ENCODE measurements around the gene CLIC6. TPM values are rescaled to one million over a fixed set of nuclear protein-coding genes. Genes with fewer than 3 reads are reported as not detected.

Gene CLIC6
- total and polyA plus RNA-seq, 2 of the 8 experiments (the other 6 are each of a cell fraction or from before 2014, with no cell fraction given): 0.42 to 1.3 TPM

GRCh38 chr21:34715518-34715917, 46.7 kb downstream of the CLIC6 start:
- H3K18ac ChIP-seq (ENCODE audit: extremely low read depth, low read length): no peak overlapping the region
- no peak overlapping the region for H3K27ac ChIP-seq (ENCODE audit: low read depth, low read length)
- no peak overlapping the region for H2BK5ac ChIP-seq (ENCODE audit: low read depth, low read length)
- no peaks in the 10 kb centered on the region for H3K9me3 ChIP-seq (ENCODE audit: insufficient read depth in 2 of 2, low read depth in 1 of 2, low read length in 1 of 2)
- H2BK20ac ChIP-seq (ENCODE audit: low read length): no peak overlapping the region
- no peak overlapping the region for H2BK12ac ChIP-seq (ENCODE audit: low read depth, low read length)
- H2AK5ac ChIP-seq (ENCODE audit: low read depth, low read length): no peak overlapping the region
- H3K23ac ChIP-seq (ENCODE audit: insufficient read length): no peak overlapping the region
- H4K91ac ChIP-seq (replicated peaks; ENCODE audit: insufficient read length, low read length): no peak overlapping the region
- no peaks in the 10 kb centered on the region for H3K79me2 ChIP-seq (ENCODE audit: control insufficient read depth in 1 of 2, insufficient read depth in 2 of 2, low read length in 2 of 2)
- DNase-seq (ENCODE audit: low read depth in 1 of 2, low spot score in 2 of 2) (no peak), FAIRE-seq (no peak)
- H4K8ac ChIP-seq (ENCODE audit: extremely low read depth, insufficient read depth, low read length): no peak overlapping the region
- H3K27me3 ChIP-seq (replicated peaks in 1 of 4; ENCODE audit: control insufficient read depth in 3 of 4, extremely low read depth in 1 of 4, insufficient read depth in 3 of 4, low read length in 3 of 4): no peaks in the 10 kb centered on the region; a peak in 1 of 7 replicates
- H3K23me2 ChIP-seq (ENCODE audit: low read depth, low read length): peaks cover 2% of the 10 kb centered on the region; the same call in 1 of the 2 replicates
- no peak overlapping the region for H3K4me2 ChIP-seq (ENCODE audit: insufficient read depth in 1 of 2, low read depth in 2 of 2, low read length in 2 of 2)
- no peak overlapping the region for H3K9ac ChIP-seq (replicated peaks in 1 of 4; ENCODE audit: extremely low read depth in 1 of 4, low read depth in 3 of 4, low read length in 3 of 4)
- H2AFZ ChIP-seq (ENCODE audit: low read length): no peak overlapping the region
- H3K56ac ChIP-seq (replicated peaks; ENCODE audit: insufficient read length, low read depth, low read length): no peak overlapping the region
- no peaks in the 10 kb centered on the region for H3K79me1 ChIP-seq (ENCODE audit: low read depth, low read length)
- ChIA-PET POLR2A (ENCODE audit: partially characterized antibody) (no interaction called here), CTCF (ENCODE audit: partially characterized antibody) (no interaction called here)
- no peak overlapping the region for H3K14ac ChIP-seq (ENCODE audit: insufficient read length)
- no peak overlapping the region for H3K4me3 ChIP-seq (ENCODE audit: extremely low read depth in 1 of 4, insufficient read depth in 2 of 4, low read depth in 3 of 4, low read length in 4 of 4)
- H4K5ac ChIP-seq (ENCODE audit: insufficient read length, low read depth, low read length): no peak overlapping the region
- H4K20me1 ChIP-seq (replicated peaks in 1 of 2; ENCODE audit: control insufficient read depth in 1 of 2, insufficient read depth in 2 of 2, low read length in 2 of 2): no peaks in the 10 kb centered on the region
- 97% methylated on average over 4 of the region's 5 CpGs; no CpG with 5 or more reads in 1 of the 2 experiments for WGBS, 2 experiments (ENCODE audit: extremely low coverage in 1 of 2, insufficient coverage in 1 of 2, insufficient read length in 1 of 2, insufficient replicate concordance in 2 of 2, low coverage in 1 of 2, low lambda C conversion rate in 2 of 2, missing lambda C conversion rate in 1 of 2)
- no peaks in the 10 kb centered on the region for H3K4me1 ChIP-seq (replicated peaks in 1 of 4; ENCODE audit: control insufficient read depth in 3 of 4, insufficient read depth in 4 of 4, low read length in 3 of 4)
- H3K4ac ChIP-seq (replicated peaks; ENCODE audit: insufficient read length, low read depth, low read length): no peak overlapping the region
- no peaks in the 10 kb centered on the region for H3K36me3 ChIP-seq (ENCODE audit: control insufficient read depth in 2 of 4, insufficient read depth in 4 of 4, low read length in 3 of 4)
- no peak overlapping the region for H2BK120ac ChIP-seq (replicated peaks; ENCODE audit: low read depth, low read length)
- no peak overlapping the region for H2BK15ac ChIP-seq (ENCODE audit: low read length)
- no peak for TF ChIP-seq SAP30 (IDR thresholded peaks at IDR 0.05; ENCODE audit: insufficient read depth, insufficient replicate concordance, low read length)
- TF ChIP-seq TBP (IDR thresholded peaks at IDR 0.05; ENCODE audit: low read depth, low read length): no peak
- TF ChIP-seq RAD21 (IDR thresholded peaks at IDR 0.05 in 1 of 2, conservative IDR thresholded peaks at IDR 0.05 in 1 of 2; ENCODE audit: low read depth in 2 of 2, low read length in 2 of 2): no peak
